Hepatocyte (in vitro differentiated cells): ENCODE measurements around the gene EBP.

Experiments
- EZH2phosphoT487 ChIP-seq: fragments of 200-600 bp; sonication (generic); IDR thresholded peaks from one replicate; pipeline ENCODE4 v1.6.1; 2018; ENCODE audit warnings: antibody characterized with exemption, mild to moderate bottlenecking, low read depth, moderate library complexity; ENCODE audit not compliant: unreplicated experiment, severe bottlenecking
- TF ChIP-seq, protein P1 (sequence below): fragments of 200-600 bp; sonication (generic); IDR thresholded peaks from 2 replicates; pipeline ENCODE4 v1.5.1; 2016; ENCODE audit warnings: antibody characterized with exemption, mild to moderate bottlenecking; ENCODE audit not compliant: poor library complexity

- TF ChIP-seq, protein P1, sequence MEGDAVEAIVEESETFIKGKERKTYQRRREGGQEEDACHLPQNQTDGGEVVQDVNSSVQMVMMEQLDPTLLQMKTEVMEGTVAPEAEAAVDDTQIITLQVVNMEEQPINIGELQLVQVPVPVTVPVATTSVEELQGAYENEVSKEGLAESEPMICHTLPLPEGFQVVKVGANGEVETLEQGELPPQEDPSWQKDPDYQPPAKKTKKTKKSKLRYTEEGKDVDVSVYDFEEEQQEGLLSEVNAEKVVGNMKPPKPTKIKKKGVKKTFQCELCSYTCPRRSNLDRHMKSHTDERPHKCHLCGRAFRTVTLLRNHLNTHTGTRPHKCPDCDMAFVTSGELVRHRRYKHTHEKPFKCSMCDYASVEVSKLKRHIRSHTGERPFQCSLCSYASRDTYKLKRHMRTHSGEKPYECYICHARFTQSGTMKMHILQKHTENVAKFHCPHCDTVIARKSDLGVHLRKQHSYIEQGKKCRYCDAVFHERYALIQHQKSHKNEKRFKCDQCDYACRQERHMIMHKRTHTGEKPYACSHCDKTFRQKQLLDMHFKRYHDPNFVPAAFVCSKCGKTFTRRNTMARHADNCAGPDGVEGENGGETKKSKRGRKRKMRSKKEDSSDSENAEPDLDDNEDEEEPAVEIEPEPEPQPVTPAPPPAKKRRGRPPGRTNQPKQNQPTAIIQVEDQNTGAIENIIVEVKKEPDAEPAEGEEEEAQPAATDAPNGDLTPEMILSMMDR, result no peak
- TF ChIP-seq EZH2phosphoT487, result no peak
Measured at GRCh38 chrX:48514126-48514806, 7.3 kb upstream of the EBP start.
